ENCODE results near the gene TMEM151A.

Gene TMEM151A

GRCh38 chr11:66284526-66285078 is 7.1 kb upstream of the TMEM151A start:
- no peak for DNase-seq

DNA sequence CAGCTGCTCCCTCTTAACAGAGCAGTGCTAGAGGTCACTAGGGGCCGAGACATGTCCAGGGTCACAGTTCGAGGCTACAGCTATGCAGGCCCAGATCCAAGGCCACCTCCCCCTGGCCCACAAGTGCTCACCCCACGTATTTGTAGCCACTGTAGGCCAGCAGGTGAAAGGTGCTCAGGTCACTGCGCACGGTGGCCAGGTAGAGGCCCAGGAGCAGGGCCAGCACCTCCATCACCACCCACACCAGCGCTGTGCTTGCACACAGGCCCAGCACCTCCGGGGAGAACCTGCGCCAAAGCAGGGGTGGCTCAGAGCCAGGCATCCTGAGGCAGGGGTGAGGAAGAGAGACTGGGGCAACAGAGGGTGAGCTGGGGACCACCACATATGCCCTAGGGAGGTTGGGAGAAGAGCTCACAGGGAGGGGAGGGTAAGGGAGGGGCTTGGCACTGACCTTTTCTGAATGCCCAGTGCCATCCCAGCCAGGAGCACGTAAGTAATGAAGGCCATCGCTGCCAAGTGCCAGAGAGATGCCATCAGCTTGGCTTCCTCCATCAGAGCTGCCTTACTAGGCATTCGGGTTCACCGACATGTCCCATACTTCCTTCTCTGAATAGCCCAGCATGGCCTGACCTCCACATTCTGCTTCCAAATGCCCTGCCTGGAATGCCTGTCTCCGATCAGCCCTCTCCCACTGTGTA is 6.3 kb upstream of the TMEM151A start:
- no peak for DNase-seq

DNA sequence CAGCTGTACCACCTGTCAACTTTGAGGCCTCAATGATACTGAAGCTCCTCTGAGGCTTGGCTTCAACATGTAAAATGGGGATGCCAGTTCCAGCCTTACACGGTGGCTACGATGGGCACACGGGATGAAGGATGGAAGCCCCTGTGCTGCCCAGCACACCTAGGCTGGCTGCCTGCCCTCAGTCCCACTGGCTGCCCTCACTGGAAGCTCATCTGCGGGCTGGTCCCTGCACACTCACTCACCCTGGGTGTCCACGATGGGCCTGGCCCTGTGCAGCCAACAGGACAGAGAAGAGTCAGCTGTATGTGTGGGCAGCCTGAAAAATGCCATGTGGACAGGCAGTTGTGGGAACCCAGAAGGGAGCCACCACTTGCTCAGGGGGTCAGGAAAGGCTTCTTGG is 5.0 kb upstream of the TMEM151A start:
- no peak for DNase-seq

- DNase-seq: no peak
Observed at GRCh38 chr11:66287211-66287888, 4.3 kb upstream of the TMEM151A start.

DNA sequence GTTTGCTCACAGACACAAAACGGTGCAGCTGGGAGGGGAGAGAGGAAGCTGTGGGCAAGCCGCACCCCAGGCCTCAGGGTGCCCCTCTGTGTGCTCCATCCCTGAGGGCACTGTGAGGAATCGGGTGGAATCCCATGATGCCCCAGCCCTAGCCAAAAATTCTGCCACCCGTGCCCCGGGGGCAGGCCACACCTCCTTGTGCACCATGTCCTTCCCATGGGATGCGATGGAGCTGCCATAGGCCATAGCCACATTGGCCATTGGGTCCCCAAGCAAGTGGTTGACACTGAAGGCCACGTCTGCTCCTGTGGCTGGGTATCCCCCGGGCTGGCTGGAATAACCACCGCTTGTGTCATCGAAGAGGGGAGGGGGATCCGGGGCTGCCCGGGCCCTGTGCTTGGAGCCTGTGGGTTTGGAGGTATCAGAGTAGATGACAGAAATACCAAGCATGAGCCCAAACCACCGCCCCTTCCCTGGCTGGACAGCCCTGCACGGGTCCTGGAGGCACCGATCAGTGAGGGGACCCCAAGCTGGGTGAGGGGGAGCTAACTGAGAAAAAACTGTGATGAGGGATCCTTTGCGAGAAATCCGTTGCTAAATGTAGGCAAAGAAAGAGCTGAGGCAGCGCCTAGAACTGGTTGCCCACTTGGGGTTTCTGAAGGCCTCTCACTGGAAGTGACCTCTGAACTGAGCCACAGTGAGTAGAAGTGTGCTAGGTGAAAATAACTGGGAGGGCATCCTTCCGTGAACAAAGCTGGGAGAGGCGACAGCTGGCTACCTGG is 3.6 kb upstream of the TMEM151A start:
- no peak for DNase-seq

DNA sequence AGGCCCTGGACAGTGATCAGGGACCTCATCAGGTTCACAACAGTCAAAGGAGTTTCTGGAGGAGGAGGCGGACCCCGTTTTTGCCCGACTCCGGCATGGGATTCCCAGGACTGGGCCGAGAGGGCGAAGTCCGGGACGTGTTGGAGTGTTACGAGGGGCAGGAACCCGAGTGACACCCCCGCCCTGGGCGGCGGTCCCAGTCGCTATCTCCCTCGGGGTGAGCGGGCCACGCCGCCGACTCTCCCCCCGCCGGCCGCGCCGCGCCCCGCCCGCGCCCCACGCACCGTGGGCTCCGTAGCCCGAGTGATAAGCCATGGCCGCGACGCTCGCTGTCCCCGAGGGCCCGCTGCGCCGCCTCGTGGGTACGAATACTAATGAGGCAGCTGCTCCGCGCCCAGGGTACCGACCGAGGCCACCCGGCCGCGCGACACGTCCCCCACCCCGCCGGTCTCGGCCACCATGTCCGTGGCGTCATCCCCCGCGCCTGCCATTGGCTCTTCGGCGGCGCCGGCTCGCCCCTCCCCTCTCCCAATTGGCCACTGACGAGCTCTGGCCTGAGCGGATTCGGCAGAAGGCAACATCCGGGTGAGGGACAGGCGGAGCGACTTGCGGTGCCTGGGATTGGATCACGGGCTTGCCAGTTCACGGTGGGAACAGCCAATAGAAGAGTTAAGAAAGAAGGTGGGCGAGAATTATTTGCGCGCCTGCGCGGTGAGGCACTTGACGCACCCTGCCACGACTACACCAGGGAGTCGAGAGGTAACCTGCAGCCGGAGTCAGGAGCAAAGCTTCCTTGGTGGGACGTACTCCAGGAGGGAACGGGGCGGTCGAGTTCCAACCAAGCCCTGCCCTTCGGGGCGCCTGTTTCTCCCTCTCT is 2.8 kb upstream of the TMEM151A start, which contains the start of gene YIF1A:
YIF1A (minus strand) TSS at position 473 of the 877 bp plus-strand sequence; CDS start at position 315, 158 bp downstream.
- peak; percentile 97 to 99 for DNase-seq

GRCh38 chr11:66289548-66290329 is 2.0 kb upstream of the TMEM151A start:
- no peak for DNase-seq

DNA sequence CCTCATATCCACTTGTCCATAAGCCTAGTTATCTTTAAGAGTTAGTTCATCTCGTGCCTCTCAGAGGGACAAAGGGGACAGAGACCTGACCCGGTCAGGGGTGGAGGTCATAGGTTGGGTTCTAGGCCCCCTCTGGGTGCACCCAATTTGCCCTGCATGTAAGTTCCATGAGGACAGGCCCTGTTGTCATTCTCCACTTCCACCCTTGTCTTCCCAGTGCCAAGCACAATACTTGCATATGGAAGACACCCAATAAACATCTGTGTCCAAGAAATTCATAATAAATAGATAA is 1.4 kb upstream of the TMEM151A start:
- no peak for DNase-seq

DNA sequence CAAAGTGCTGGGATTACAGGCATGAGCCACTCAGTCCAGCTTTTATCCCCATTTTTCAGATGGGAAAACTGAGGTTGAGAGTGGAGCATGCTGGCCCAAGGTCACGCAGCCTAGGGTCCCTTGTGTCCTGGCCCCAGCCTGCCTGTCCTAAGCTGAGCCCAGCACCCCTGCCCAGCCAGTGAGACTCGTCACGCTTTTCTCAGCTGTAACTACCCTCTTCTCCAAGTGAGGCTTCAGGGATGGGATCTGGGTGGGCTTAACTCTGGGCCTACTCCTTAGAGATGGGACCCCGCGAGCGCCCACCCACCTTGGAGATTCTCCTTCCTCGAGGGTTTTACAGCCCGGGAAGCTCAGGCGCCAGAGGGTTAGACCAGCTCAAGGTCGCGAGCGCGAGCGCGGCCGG is 390 bp upstream of the TMEM151A start:
- DNase-seq: no peak

DNA sequence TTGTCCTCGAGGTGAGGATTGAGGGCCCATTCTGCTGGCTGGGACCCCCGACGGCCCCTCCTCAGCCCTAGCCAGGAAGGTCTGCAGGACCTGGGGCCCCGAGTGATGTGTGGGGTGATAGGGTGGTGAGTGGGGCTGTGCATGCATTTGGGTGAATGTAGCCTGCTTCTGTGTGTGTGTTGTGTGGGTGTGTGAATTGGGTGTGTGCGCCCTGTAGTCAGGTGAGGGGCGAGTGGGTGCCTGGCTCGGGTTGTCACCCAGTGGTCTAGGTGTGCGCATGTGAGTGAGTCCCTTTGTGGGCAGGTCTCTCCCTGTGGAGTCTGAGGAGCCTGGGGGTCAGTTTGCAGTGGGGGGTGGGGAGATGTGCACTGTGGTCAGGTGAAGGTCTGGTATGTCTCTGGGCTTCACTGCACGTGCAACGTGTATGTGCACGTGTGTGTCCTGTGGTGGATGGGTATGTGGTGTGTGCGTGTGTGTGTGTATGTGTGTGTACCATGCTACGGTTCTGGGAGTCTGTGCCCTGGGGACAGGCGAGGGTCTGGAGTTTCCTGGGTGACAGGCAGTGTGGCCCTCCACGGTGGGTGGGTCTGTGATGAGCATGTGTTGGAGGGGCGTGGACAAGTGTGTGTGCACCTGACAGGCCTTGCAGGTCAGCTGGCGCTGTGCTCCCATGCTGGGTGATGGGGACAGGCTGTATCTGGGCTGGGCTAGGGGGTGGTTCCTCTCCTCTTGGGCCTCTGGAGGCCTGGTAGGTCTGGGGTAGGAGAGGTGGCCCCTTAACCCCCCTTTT is 1.0 kb downstream of the TMEM151A start:
- no peak for DNase-seq

- DNase-seq: no peak
Observed at GRCh38 chr11:66293352-66293751, 1.7 kb downstream of the TMEM151A start.

DNA sequence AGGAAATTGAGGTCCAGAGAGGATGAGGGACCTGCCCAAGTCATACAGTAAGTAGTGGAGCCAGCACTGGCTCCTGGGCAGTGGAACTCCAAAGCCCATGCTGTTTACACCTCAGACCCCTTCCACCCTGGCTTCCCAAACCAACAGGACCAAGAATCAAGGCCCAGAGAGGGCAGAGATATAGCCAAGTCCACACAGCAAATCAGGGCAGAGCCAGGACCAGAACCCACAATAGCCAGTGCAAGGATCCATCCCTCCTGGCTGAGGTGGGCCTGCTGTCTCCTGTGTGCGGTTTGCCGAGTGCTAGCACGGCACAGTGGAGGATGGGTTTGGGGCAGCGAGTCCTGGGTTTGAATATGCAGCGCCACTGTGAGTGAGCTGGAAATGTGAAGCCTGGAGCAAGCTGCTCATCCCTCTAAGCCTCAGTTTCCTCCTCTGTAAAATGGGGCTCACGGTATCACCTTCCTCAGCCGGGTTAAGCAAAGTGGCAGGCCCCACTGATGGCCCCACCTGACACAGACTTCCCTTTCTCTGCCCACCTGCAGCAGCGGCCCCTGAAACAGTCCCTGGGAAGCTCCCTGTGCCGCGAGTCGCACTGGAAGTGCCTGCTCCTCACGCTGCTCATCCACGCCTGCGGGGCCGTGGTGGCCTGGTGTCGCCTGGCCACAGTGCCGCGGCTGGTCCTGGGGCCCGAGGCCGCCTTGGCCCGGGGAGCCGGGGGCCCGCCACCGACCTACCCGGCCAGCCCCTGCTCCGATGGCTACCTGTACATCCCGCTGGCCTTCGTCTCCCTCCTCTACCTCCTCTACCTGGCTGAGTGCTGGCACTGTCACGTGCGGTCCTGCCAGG is 2.3 kb downstream of the TMEM151A start:
- no peak for DNase-seq

DNA sequence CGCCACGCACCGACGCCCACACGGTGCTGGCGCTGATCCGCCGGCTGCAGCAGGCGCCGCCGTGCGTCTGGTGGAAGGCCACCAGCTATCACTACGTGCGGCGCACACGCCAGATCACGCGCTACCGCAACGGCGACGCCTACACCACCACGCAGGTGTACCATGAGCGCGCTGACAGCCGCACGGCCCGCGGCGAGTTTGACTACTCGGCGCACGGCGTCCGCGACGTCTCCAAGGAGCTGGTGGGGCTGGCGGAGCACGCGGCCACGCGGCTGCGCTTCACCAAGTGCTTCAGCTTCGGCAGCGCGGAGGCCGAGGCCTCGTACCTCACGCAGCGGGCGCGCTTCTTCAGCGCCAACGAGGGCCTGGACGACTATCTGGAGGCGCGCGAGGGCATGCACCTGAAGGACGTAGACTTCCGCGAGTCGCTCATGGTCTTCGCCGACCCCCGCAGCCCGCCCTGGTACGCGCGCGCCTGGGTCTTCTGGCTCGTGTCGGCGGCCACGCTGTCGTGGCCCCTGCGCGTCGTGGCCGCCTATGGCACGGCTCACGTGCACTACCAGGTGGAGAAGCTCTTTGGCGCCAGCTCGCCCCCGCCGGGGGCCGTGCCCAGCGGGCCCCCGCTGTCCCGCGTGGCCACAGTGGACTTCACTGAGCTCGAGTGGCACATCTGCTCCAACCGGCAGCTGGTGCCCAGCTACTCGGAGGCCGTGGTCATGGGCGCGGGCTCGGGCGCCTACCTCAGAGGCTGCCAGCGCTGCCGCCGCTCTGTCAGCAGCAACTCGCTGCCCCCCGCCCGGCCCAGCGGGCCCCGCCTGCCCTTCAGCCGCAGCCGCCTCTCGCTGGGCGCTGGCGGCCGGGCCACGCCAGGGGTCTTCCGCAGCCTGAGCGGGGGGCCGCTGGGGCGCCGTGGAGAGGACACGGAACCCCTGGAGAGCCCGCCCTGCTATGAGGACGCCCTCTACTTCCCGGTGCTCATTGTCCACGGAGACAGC is 3.2 kb downstream of the TMEM151A start:
- no peak for DNase-seq

GRCh38 chr11:66297610-66298009 is 5.9 kb downstream of the TMEM151A start:
- DNase-seq: no peak

DNA sequence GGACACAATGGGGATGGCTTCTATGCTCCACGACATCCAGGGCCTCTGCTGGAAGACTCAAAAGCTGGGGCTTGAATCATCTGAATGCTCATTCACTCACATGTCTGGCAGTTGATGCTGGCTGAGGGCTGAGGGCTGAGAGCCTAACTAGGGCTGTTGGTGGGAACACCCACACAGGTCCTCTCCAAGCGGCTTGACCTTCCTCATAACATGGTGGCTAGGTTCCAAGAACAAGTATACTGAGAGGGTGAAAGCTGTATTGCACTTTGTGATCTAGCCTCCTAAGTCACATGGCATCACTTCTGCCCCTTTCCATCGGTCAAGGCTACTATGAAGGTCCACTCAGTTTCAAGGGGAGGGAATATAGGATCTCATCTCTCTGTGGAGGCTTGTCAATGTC is 7.5 kb downstream of the TMEM151A start:
- DNase-seq: no peak

DNA sequence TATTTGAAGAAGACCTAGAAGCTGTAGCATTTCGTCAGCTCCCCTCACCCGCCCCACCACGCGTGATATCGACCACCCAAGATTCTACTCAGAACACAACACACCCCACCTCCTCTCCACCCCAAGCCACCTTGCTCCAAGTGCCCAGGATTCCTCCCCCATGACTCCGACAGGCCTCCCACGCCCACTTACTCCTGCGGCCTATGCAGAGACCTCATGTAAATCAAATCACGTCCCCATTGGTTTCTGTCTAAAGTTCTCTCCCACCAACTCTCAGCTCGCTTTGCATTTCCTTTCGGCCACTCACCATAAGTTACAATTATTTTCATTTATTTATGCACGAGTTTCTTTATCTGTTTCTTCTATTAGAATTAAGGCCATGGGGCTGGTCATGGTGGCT is 11.0 kb downstream of the TMEM151A start:
- DNase-seq: no peak

GRCh38 chr11:66309475-66309874 is 17.8 kb downstream of the TMEM151A start:
- DNase-seq: no peak

- no peak for DNase-seq
Observed at GRCh38 chr11:66310324-66310723, 18.6 kb downstream of the TMEM151A start.

All from NCI-H1930 (cell line).